ENCODE measurements around the gene FAM167B.
"Not testable (repeated sequence)": the region's sequence is repeated elsewhere in the genome, so short reads cannot be mapped to it uniquely, and the experiment has no call there.

FAM167B gene

DNA sequence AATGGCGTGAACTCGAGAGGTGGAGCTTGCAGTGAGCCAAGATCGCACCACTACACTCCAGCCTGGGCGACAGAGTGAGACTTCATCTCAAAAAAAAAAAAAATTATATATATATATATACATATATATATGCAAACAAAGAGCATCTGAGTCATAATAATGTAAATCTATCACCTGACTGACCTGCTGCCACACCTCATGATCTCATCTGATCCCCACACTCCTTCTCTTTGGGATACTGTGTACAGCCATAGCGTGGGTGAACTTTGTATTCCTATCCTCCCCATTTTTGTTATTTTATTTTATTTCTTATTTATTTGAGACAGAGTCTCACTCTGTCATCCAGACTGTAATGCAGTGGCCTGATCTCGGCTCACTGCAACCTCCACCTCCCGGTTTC is 42.2 kb downstream of the FAM167B start:
- ChIA-PET POLR2A (no interaction called here), CTCF (no interaction called here)
- DNase-seq (ENCODE audit: extremely low spot score) = no peak
- TF ChIP-seq ELF4 (IDR thresholded peaks at IDR 0.05) = no peak
- TF ChIP-seq ARNT (IDR thresholded peaks at IDR 0.05) = no peak
- TF ChIP-seq ZNF384 (IDR thresholded peaks at IDR 0.05) = no peak
- TF ChIP-seq FOXK2 (IDR thresholded peaks at IDR 0.05) = no peak
- no peak for TF ChIP-seq HDGF (IDR thresholded peaks at IDR 0.05; ENCODE audit: borderline replicate concordance)
- no peak for TF ChIP-seq NFRKB (IDR thresholded peaks at IDR 0.05)
- TF ChIP-seq CTBP1 (IDR thresholded peaks at IDR 0.05; ENCODE audit: borderline replicate concordance) = no peak
- no peak for TF ChIP-seq SP1 (IDR thresholded peaks at IDR 0.05)

DNA sequence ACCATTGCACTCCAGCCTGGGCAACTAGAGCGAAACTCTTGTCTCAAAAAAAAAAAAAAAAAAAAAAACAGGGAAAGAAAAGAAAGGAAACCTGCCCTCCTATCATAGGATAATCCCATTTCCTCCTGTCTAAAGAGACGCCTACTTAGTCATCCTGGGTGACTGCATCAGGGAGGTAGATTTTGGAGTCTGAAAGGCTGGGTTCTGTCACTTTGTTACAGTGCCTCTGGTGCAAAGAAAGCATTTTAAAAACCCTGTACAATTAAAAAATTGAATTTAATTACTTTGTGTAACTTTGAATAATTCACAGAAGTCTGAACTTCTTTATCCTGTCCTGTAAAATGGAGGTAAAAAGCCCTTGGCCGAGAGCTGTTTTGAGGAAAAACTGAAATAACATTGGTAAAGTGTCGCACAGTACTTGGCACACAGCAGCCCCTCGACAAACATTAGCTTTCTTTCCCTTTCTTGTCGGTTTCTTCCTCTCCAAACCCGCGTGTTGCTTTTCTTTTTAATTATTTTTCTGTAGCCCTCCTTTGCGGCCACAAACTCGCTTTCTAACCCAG is 44.2 kb downstream of the FAM167B start:
- ChIA-PET CTCF (interaction anchor here (0.7 to 1.6 kb wide), 2 partner anchors 61 to 249 kb away, joined by 3 read pairs; no protein-coding TSS in a partner anchor), POLR2A (interaction anchor here (0.9 to 2.8 kb wide), 12 partner anchors 8 to 183 kb away, joined by 3 to 9 read pairs (median 4); partner anchors contain the start of genes BSDC1, KPNA6 and MARCKSL1)
- DNase-seq (ENCODE audit: extremely low spot score) = no peak
- TF ChIP-seq ZNF384 (IDR thresholded peaks at IDR 0.05) (peak; percentile 77), FOXA1 (IDR thresholded peaks at IDR 0.05) (no peak), HDGF (IDR thresholded peaks at IDR 0.05; ENCODE audit: borderline replicate concordance) (no peak), BHLHE40 (IDR thresholded peaks at IDR 0.05; ENCODE audit: borderline replicate concordance) (no peak), CTBP1 (IDR thresholded peaks at IDR 0.05; ENCODE audit: borderline replicate concordance) (no peak), SP1 (IDR thresholded peaks at IDR 0.05) (no peak), SUZ12 (IDR thresholded peaks at IDR 0.05) (no peak)
- TF ChIP-seq, protein P1, sequence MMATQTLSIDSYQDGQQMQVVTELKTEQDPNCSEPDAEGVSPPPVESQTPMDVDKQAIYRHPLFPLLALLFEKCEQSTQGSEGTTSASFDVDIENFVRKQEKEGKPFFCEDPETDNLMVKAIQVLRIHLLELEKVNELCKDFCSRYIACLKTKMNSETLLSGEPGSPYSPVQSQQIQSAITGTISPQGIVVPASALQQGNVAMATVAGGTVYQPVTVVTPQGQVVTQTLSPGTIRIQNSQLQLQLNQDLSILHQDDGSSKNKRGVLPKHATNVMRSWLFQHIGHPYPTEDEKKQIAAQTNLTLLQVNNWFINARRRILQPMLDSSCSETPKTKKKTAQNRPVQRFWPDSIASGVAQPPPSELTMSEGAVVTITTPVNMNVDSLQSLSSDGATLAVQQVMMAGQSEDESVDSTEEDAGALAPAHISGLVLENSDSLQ (IDR thresholded peaks at IDR 0.05) = no peak

DNA sequence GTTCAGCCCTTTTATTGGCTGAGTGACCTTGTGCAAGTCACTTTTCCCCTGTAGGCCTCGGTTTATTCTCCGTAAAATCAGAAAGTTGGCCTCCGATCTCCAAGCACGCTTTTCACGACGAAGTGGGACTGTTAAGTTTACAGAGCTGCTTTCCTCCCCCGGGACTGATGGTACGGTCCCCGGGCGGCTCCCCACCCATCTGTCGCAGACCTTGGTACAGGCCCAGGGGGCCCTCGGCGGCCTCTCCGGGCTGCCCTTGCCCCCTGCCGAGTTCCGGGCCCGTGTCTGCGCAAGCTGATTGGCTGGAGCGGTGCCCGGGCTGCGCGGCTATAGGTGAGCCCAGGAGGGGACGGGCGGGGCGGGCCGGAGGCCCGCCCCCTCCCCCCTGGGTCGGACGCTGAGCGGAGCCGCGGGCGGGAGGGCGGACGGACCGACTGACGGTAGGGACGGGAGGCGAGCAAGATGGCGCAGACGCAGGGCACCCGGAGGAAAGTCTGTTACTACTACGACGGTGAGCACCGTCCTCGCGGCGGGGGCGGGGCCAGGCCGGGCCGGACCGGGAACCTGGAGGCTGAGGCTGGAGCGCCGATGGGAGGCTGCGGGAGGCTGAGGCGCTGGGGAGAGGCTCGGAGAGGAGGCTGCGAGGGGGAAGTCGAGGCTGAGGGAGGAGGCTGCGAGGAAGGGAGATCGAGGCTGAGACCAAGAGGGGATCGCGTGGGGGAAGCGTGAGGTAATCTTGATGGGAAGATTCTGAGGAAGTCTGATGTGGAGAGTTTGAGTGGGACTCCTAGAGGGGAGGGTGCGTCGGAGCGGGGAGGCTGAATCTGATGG is 44.9 kb downstream of the FAM167B start, which contains the start of gene HDAC1:
TSS of gene HDAC1 (plus strand) at position 376 of the 831 bp plus-strand sequence. CDS start at position 463, 87 bp downstream.
- ChIA-PET CTCF (interaction anchor here (1.6 kb wide), 1 partner anchor 61 kb away, joined by 3 read pairs; no protein-coding TSS in a partner anchor), POLR2A (interaction anchor here (0.6 to 2.8 kb wide), 15 partner anchors 8 to 184 kb away, joined by 3 to 9 read pairs (median 4); partner anchors contain the start of genes BSDC1, KPNA6 and MARCKSL1)
- TF ChIP-seq HDGF (IDR thresholded peaks at IDR 0.05; ENCODE audit: borderline replicate concordance) (no peak), SUZ12 (IDR thresholded peaks at IDR 0.05) (no peak), NFRKB (IDR thresholded peaks at IDR 0.05) (no peak), LEF1 (IDR thresholded peaks at IDR 0.05; ENCODE audit: borderline replicate concordance) (no peak; the same call in 1 of the 2 replicates), SP1 (IDR thresholded peaks at IDR 0.05) (no peak), FOXA1 (IDR thresholded peaks at IDR 0.05) (no peak), ARNT (IDR thresholded peaks at IDR 0.05) (no peak), ZNF384 (IDR thresholded peaks at IDR 0.05) (no peak), FOXM1 (IDR thresholded peaks at IDR 0.05; ENCODE audit: borderline replicate concordance) (no peak; the same call in 1 of the 2 replicates), BHLHE40 (IDR thresholded peaks at IDR 0.05; ENCODE audit: borderline replicate concordance) (peak; percentile 71; the same call in 1 of the 2 replicates), TARDBP (IDR thresholded peaks at IDR 0.05) (no peak), L3MBTL2 (conservative IDR thresholded peaks at IDR 0.05) (peak; percentile 93), CTBP1 (IDR thresholded peaks at IDR 0.05; ENCODE audit: borderline replicate concordance) (peak; percentile 52; the same call in 1 of the 2 replicates)
- TF ChIP-seq, protein P1 (IDR thresholded peaks at IDR 0.05) = no peak
- DNase-seq (ENCODE audit: extremely low spot score) = peak; percentile 100

DNA sequence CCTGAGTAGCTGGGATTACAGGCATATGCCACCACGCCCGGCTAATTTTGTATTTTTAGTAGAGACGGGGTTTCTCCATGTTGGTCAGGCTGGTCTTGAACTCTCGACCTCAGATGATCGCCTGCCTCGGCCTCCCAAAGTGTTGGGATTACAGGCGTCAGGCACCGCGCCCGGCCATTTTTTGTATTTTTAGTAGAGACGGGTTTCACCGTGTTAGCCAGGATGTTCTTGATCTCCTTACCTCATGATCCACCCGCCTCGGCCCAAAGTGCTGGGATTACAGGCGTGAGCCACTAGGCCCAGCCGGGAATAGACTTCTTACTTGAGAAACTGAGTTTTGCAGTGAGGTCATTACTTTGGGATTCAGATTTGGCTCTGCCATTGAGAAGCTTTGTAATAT is 51.2 kb downstream of the FAM167B start:
- CTCF ChIA-PET = interaction anchor here (0.7 kb wide), 1 partner anchor 30 kb away, joined by 3 read pairs; no protein-coding TSS in a partner anchor
- POLR2A ChIA-PET; DNase-seq (ENCODE audit: extremely low spot score): not testable (repeated sequence)
